Activated CD8-positive, alpha-beta memory T cell treated with anti-CD3 and anti-CD28 coated beads for 1 hour (primary cell): ENCODE data around the gene KRTAP17-1.
A peak's percentile ranks its signal among the peaks of the same experiment; 100 is the strongest.

Source experiments
- DNase-seq, 2 donors: peaks; one replicate each; pipeline ENCODE4 v3.0.0-alpha.2; 2020; ENCODE audit warnings: low read depth in 1 of 2; ENCODE audit errors: extremely low read depth in 1 of 2

KRTAP17-1 gene

GRCh38 chr17:41333098-41333497 is 17.6 kb upstream of the KRTAP17-1 start:
- DNase-seq = no peak

- DNase-seq = no peak
Observed at GRCh38 chr17:41332239-41332638, 16.7 kb upstream of the KRTAP17-1 start.

DNA sequence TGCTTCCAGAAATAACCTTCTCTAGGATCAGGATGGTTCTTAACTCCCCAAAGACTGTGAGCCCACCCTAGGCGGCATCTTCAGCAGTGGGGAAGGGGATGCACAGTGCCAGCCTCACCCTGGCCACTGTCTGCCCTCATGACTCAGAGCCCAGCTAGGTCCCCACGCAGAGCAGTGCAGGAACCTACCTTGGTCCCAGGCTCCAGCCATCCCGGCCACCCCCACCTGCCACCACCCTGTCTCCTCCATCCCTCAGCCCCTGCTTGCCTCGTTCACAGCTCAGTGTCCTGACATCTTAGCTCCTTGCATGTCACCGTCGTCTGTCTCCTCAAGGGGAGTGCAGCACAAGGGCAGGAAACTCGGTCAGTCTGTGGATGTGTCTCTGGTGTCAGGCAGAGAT is 16.1 kb upstream of the KRTAP17-1 start:
- DNase-seq = no peak

GRCh38 chr17:41329279-41329948 is 13.9 kb upstream of the KRTAP17-1 start:
- no peak for DNase-seq

GRCh38 chr17:41328207-41328606 is 12.7 kb upstream of the KRTAP17-1 start:
- no peak for DNase-seq

DNA sequence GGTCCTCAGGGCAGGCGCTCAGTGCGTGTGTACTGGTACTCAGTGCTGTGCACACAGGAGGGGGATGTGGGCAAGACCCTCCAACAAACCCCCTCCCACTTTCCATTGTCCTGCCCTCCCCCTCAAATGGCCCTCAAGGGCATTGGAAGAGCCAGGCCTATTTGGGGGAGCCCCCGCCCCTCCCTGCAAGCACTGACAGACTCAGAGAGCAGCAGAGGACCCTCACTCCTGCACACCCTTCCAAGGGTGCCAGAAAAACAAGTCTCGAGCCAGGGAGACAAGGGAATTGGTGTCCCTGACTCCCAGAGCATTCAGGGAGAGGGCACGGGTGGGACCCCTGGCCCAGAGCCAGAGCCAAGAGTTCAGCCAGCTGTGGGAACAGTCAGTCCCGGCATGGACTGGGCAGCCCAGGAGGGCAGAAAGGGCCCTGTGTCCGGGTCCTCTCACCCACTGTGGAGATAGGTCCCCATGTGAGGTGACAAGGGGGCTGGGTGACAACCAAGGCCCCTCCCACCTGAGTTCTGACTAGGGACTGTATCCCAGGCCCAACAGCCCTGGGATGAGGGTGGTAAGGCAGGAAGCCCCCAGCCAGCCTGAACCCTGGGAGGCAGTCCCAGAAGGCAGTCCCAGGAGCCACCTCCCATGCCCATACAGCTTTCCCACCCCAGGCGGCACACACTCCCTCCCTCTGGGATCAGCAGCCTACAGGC is 12.1 kb upstream of the KRTAP17-1 start:
- no peak for DNase-seq

DNA sequence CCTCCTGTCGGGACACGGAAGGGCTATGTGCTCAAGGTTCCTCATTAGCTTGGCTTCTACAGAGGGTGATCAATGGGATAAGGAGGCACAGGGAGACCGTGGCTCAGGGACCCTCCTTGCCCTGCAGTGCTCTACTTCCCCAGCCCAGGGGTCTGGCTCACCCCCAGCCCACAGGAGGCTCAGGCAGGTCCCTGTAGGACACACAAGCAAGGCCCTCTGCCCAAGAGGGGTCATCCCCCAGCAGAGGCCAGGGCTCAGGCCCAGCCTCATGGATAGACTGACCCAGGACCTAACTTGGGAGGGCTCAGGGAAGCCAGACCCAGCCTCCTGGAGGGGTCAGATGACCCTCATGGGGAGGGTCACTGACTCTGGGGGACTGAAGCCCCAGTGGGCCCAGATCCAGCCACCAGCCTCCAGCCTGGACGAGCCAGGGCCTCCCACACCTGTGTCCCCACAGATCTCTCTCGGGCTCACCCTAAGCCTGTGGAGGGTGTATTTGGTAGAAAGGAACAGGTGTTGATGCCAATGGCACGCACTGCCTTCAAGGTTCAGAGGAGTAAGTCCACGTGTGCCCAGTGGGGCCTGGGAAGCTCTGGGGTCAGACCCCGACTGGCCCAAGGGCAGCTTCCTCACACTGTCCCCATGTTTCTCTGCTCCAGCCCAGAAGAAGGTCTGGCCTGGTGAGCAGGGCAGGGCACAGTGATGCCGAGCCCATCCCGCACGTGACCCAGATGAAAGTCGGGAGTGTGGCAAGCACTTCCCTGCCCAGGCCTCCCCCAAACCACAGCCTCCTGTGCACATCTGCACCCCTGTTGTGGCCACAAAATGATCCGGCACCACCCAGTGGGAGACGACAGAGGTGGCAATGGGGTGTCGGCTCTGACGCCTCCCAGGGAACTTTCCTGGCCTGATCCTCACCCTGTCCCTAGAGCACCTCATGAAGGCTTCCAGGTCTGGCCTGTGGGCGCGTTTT is 10.9 kb upstream of the KRTAP17-1 start:
- DNase-seq = no peak

- DNase-seq = no peak
Observed at GRCh38 chr17:41325611-41326010, 10.1 kb upstream of the KRTAP17-1 start.

- no peak for DNase-seq
Observed at GRCh38 chr17:41325126-41325525, 9.6 kb upstream of the KRTAP17-1 start.

- no peak for DNase-seq
Observed at GRCh38 chr17:41324180-41325075, 8.9 kb upstream of the KRTAP17-1 start.

DNA sequence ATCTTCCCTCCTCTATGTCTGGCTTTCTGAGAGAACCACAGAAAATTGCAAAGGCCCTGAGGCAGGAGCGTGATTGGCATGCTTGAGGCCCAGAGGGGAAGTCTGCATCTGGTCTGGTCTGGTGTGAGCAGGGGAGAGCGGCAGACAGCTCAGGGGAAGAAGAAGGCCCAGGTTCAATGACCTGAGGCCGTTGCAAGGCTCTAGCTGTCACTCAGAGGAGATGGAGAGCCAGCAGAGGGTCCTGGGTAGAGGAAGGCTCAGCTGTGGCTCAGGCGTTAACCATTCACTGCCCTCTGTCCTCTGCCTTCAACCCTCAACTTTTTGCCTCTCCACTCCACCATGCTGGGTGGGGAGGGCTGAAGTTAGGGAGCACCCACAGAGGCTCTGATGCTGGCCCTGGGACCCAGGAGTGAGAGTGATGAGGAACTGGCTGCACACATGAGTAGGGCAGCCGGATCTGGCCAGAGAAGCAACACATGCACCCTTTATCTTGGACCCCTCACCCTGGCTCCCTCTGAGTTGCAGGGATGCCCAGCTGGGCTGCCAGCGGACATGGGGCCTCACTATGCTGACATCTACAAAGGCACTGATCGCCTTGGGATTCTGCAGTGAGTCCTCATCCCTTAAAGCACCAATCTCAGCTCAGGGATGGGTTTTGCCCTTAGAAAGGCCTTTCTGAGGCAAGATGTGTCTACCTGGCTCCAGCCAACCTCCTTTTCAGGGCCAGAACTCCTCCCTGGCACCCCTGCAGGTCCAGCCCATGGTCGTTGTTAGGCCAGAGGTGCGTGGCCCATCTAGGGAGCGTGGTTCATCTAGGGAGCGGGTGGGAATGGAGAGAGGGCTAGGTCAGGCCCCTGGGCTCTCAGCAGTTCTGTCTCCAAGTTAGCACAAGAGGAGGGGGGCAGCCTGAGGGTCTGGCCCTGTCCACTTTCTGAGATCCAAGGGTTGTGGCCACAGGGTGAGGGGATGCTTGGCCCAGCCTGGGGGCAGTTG is 7.7 kb upstream of the KRTAP17-1 start:
- no peak for DNase-seq

- no peak for DNase-seq
Observed at GRCh38 chr17:41322094-41322902, 6.8 kb upstream of the KRTAP17-1 start.

DNA sequence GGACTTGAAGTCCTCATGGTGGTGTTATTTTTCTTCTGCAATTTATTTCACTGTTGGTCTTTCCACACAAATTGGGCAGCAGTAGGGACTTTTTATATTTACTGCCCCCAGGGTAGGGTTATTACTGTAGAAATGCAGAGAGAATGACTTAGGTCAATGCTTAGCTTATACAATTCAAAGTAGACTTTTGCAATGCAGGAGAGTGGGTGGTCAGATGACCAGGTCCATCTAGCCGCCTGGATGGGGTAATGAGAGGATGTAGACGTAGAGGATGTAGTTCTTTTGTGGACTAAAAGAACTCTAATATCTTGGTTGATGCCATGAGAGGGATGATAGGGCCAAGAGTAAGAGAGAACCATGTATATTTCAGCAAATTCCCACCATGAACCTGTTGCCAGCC is 2.7 kb upstream of the KRTAP17-1 start:
- no peak for DNase-seq

DNA sequence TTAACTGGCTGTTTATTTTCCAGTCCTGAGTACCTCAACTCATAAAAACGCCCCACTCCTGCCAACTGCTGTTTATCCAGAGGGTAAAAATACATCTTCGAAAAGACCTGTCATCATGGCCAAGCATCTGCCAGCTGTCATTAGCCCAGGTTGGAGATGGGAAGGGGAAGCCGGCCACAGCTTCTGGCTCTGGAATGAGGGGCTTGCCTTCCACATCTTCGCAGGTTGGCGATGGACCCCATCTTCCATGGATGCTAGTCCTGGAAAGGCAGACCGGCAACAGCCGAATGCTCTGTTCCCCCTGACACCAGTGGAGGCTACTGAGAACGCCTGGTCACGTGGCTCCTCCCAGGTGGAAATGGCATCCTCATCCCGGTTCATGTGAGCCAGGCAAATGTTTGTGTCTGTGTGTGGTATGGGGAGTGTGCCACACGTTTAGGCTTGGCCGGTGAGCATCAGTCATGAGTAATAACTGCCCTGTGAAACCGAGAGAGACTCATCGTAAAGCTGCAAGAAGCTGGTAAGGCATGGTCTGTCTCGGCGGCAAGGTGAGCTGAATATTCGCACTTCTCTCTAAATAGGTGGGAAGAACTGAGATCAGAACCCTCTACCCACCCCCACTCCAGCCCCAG is 420 bp upstream of the KRTAP17-1 start:
- no peak for DNase-seq

DNA sequence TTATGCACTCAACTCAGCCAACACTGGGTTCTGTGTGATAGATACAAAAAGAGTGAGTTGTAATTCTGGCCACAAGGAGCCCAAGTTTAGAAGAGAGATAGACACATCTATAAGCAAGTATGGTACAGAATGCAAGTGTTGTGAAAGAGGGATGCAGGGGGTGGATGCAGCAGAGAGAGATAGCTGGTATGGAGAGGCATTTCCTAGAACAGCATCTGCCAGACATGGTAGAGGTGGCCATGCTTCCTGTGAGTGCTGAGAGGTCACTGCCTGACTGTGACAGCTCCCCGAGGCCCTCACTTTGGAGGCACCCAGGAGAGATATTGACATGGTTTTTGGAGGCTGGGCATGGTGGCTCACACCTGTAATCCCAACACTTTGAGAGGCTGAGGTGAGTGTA is 4.4 kb downstream of the KRTAP17-1 start:
- no peak for DNase-seq

DNA sequence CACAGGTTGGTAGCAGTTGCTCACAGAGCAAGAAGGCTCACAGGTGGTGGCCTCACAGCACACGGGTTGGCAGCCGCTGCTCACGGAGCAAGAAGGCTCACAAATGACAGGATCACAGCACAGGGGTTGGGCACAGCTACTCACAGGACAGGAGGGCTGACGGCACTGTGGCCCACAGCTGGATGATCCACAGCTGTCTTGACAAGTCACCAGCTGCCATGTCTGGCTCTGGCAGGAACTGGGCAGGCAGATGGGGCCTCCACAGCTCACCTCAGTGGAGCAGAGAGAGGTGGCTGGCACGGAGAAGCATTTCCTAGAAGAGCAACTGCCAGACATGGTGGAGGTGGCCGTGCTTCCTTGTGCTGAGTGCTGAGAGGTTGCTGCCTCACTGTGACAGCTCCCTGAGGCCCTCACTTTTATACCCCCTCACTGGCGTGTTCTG is 6.6 kb downstream of the KRTAP17-1 start, which contains the start of gene KRTAP16-1:
Gene KRTAP16-1, minus strand, starts transcription at position 392 of the 442 bp plus-strand sequence. Its CDS starts 56 bp downstream, at position 336.
- peak in 1 of 2 donors; percentile 14 for DNase-seq

GRCh38 chr17:41308251-41308917 is 7.1 kb downstream of the KRTAP17-1 start:
- DNase-seq = peak; percentile 51 to 52
